ENCODE measurements around the gene CAV1. TPM values are rescaled to one million over a fixed set of nuclear protein-coding genes. Genes with fewer than 3 reads are reported as not detected.
A peak's percentile ranks its signal among the peaks of the same experiment; 100 is the strongest.

CAV1 gene
- total RNA-seq, 1 donor from 2014 or later, result 298 TPM

GRCh38 chr7:116503835-116504234 lies 21.0 kb upstream of the CAV1 start:
- DNase-seq (ENCODE audit: low spot score), result no peak

DNA sequence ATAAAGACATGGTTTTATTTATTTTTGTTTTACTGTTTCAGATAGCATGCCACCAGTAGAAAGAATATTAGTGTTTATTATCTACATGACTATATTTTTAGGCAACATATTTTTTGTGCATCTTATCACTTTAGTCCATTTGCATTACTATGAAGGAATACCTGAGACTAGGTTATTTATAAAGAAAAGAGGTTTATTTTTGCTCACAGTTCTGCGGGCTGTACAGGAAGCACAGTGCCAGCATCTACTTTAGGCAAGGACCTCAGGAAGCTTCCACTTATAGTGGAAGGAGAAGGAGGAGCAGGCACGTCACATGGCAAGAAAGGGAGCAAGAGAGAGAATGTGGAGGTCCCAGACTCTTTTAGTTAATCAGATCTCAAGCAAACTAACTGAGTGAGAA lies 19.6 kb upstream of the CAV1 start:
- DNase-seq (ENCODE audit: low spot score), result no peak

DNA sequence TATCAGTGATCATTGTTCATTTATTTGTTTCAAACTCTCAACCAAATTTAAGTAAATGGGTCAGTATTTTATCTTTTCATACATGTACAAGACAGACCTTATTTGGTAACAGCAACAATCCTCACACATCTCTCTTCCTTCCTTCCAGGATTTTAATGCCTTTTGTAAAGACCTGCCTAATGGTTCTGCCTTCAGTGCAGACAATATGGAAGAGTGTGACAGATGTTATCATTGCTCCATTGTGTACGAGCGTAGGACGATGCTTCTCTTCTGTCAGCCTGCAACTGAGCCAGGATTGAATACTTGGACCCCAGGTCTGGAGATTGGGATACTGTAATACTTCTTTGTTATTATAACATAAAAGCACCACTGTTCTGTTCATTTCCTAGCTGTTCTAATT lies 19.0 kb upstream of the CAV1 start:
- DNase-seq (ENCODE audit: low spot score), result no peak

- DNase-seq (ENCODE audit: low spot score), result no peak
Observed at GRCh38 chr7:116509982-116510579, 14.8 kb upstream of the CAV1 start.

- no peak for DNase-seq (ENCODE audit: low spot score)
Observed at GRCh38 chr7:116510795-116511194, 14.0 kb upstream of the CAV1 start.

DNA sequence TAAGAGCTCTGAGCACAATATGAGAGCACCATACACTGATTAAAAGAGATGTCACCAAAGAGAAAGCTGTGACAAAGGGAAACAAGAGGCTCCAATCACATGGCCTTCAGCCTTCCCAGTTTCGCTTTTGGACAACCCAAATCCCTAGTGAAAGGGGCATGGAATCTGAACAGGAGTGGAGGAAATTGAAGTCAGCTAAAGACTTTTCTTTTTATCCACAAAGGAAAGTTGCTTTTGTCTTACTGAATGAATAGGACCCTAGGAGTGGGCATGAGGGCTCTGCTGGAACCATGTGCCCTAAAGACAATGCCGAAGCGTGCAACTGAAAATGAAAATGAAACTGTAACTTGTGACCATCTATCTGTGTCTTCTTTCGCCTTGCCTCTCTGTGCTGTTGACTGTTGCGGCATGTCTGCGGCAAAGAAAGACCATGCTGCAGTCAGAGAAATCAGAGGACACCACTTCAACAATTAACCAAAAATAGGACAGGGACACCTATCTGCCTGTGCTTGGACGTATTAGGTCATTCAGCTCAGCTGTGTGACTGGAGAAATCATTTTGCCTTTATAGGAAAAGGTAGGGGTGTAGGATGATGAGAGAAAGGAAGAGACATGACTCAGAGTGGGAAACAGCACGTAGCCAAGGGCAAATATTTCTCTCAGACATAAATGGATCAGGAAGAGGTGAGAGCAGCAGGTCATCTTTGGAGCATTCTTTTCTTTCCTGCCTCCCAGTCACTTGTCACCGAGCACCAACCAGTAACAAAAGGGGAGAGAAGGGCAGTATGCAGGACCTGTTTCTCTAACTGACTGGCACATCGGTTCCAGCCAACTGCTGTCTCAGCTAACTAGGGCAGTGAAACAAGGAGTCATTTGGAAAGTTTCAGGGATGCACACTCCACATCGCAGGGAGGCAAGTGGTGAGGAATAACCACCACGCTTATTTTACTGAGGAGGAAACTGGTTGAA lies 13.0 kb upstream of the CAV1 start:
- DNase-seq (ENCODE audit: low spot score), result no peak

DNA sequence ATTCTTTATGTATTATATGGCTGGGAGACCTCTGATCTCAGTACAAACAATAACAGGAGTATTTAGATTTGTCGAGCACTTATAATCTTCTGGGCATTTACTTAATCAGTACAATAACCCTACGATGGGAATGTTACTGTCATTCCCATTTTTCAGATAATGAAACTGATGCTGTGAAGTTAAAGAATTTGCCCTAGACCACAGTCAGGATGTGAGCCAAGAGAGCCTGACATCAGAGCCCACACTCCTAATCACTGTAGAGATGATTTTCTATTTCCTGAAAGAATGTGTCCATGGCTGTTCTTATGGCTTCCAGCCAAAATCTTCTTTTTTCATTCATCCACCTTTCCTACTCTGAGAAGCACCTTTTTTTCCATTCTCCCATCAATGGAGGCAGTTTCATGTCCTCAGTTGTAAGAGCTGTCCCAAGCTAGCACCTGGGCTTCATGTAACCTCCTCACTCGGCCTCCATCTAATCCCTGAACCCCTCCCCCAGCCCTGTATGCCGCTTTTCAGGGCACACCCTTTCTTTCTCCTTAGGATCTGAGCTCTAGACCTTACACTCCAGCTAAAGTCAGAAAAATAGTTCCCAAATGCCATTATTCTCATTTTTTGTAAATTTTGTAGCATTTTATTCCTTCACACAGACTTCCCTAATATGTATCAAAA lies 12.2 kb upstream of the CAV1 start:
- no peak for DNase-seq (ENCODE audit: low spot score)

DNA sequence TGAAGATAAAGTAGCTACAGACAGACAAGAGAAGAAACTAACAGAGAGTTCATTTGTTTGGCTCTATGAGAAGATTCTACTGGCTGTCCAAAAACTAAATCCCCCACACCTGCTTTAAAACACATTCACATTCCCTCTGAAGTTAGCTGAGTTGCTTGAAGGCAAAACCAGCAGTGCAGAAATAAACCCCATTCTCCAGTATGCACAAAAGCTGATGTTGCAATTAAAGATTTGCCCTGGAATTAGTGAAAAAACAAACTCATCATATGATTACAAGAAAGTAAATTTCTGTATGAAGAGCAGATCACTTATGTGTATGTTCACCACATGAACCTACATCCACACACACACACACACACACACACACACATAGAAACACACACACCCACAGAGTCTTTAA lies 9.3 kb upstream of the CAV1 start:
- no peak for DNase-seq (ENCODE audit: low spot score)

DNA sequence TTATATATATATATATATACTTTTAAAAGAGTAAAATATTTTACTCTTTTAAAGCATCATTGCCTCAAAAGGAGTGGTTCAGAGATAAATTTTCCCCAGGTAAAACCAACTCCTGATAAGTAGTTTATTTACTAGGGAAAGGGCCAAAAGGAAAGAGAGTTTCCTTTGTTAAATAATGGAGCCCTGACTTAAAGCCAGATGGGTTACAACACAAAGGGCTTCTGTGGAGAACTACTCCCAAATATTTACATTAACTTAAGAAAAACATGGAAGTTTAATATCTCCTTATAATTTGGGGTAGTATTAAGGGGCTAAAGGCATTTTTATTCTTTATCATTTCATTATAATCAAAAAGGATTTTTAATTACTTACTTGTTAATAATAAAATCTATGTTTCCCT lies 8.5 kb upstream of the CAV1 start:
- no peak for DNase-seq (ENCODE audit: low spot score)

DNA sequence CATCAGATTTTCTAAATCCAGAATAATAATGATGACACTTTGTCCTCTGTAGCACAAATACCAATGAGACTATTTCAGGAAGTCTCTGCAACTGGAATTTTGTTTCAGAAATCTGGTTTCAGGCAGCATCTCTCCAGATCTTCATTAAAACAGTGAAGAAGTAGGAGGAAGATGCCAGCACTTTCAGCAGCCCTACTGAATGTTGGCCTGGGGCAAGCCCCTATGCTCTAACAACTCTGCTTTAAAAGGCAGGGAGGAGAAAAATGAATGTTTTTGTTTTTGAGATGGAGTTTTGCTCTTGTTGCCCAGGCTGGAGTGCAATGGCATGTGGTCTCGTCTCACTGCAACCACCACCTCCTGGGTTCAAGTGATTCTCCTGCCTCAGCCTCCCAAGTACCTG lies 7.2 kb upstream of the CAV1 start:
- no peak for DNase-seq (ENCODE audit: low spot score)

DNA sequence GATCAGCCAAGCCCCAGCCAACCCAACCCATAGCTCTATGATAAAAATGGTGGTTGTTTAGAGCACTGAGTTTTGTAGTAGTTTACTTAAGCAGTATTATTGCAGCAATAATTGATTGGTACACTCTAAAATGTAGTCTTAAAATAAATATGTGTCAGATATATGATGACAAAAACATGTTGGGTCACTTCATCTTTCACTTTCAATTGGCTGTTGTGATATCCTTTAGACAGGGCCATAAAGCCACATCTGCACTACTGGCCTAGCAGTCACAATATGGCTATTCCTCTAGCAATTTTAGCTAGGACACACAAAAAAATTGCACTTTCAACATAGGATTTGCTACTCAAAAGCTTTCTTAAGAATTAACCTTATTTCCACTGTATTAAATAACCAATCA lies 5.9 kb upstream of the CAV1 start:
- no peak for DNase-seq (ENCODE audit: low spot score)

DNA sequence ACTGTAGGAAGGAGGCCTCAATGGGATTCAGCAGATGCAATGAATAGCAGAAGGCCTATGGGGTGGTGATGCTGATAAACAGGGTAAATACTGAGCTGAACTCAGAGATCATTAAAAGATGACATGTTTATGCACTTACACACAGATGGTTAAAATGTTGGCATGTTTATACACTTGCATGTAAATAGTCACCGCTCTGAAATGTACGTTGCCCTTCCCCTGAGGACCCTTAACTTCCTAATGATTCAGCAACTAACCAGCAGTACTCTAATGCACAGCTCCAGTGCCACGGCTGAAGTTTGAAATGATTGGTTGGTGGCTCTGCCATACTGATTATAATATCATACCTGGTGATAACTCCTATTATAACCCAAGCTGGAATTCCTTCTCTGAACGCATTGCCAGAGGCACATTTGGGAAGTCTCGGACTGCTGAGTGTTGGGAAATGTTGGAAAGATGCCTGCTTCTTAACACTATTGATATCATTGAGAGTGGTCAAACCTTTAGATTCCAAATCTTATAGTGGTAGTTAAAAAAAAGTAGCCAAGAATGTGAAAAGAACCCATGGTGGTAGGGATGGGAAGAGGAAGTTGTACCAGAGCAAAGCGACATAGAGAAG lies 3.7 kb upstream of the CAV1 start:
- DNase-seq (ENCODE audit: low spot score), result no peak

DNA sequence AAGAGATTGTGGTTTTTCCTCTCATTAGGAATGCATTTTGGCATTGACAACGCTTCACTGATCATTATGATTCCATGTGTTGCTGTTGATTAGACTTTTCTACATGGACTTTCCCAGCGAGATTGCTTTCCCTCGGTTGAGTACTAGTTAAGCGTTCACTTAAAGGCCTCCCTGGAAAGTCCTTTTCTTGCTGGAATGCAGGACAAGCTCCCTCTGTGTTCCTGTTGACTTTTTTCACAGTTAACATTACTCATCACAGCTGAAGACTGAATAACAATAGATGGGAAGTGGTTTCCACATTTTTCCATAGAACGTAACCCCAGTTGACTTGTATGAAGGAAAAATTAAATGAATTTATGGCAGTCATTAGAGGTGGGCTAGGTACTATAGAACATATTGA lies 2.6 kb upstream of the CAV1 start:
- no peak for DNase-seq (ENCODE audit: low spot score)

DNA sequence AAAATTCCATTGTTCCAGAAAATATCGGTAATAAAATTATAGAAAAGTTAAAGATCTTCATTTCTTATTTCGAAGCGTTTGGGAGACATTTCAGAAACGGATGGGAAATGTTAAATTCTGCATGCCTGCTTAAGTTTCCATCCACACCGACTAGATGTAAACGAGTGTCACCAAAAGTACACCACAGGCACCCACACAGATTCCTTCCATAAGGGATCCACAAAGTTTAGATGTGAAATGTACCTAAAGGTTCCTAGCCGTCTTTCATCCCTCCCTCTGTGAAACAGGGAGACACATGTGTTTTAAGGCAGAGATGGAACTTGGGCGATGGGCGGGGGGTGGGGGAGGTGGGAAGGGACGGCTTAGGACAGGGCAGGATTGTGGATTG lies 621 bp upstream of the CAV1 start:
- no peak for DNase-seq (ENCODE audit: low spot score)

DNA sequence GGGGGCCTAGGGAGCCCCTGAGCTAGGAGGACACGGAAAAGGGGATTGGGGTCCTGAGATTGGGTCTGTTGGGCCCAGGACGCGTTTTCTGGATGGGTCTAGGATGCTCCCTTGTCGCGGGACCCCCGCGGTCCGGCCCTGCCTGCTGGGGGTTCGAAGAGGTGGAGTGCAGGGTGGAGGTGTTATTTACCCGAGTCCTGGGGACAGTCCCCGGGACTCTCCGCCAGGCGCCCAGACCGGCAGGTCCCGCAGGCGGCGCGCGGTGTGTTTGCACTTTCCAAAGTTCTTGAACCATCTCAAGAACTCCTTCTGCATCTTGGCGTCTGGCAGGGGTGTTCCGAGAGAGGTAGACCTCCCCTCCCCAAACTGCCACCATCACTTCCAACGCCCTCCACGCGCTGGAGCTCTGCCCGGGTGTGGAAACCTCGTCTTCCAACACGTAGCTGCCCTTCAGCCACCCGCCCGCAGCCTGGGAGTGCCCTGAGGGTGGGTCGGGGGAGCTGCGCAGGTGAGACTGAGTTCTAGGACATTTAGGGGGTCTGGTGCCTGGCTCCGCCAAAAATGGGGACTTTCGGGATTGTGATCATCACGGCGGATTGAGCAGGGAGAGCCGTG lies 569 bp downstream of the CAV1 start:
- peak; percentile 46 for DNase-seq (ENCODE audit: low spot score)

DNA sequence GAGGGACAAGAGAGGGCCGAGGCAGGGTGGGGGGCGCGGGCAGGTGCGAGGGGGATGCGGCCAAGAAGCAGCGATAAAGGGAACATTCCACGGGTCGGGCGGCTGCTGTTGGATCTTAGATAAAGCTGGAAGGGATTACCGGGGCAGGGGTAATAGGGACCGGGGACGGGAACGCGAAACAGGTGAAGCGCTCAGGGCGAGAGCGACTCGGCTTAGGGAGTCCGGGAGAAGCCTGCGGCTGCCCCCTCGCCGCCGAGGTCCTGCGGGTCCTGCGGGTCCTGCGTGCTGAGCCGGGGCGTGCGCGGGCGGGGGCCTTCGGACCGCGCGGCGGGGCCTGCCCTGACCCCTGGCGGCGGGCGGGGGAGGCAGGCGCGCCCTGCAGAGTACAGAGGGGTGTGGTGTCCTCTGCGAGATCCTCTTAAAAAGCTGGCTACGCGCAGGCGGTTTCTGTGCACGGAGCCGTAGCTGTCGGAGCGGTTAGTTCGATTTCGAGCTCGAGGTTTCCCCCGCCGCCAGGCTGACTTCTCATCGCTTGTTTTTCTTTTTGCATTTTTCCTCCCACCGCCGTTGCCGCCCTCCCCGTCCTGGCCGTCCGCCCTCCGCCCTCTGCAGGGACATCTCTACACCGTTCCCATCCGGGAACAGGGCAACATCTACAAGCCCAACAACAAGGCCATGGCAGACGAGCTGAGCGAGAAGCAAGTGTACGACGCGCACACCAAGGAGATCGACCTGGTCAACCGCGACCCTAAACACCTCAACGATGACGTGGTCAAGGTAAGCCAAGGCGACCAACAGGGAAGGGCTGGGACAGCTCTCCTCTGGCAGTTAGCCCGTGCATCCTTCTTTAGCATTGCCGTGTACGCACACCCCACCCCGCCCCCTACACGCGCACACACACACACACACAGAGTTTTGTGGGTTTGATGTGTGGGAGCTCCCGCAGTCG lies 1.4 kb downstream of the CAV1 start:
- DNase-seq (ENCODE audit: low spot score), result peak; percentile 90

DNA sequence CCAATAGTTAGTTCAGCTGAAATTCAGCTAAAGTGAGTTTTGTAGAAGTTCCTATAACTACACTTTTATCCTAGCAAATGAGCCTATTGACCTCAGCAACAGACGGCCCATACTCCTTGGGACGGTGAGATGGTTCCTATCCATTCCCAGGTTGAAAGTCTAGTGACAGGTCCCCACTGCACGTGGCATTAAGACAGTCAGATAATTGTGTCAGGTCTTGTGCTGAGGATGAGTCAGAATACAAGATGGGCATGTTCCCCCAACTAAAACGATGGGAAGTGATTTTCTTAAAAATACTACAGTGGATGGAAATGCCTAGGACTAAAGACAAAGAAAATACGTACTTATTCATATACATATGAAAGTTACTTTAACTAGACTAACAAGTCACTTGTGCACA lies 2.1 kb downstream of the CAV1 start:
- no peak for DNase-seq (ENCODE audit: low spot score)

DNA sequence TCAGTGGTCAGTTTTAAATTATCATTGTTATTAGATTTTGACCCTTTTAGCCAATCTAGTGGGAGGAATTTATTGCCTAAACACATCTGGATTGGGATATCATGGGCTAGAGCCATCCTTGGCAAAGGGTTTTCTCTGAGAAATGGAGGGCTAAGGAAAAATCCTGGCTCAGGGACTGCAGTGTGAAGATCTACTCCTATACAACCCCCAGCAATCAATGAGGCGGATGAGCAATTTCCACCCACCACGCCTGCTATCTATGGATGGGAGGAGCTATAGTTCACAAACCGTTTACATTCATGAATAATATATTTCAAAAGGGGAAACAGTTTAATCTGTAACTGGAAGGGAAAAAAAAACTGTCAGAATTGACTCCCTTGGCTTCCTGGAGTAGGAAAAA lies 2.7 kb downstream of the CAV1 start:
- peak; percentile 37 for DNase-seq (ENCODE audit: low spot score)

DNA sequence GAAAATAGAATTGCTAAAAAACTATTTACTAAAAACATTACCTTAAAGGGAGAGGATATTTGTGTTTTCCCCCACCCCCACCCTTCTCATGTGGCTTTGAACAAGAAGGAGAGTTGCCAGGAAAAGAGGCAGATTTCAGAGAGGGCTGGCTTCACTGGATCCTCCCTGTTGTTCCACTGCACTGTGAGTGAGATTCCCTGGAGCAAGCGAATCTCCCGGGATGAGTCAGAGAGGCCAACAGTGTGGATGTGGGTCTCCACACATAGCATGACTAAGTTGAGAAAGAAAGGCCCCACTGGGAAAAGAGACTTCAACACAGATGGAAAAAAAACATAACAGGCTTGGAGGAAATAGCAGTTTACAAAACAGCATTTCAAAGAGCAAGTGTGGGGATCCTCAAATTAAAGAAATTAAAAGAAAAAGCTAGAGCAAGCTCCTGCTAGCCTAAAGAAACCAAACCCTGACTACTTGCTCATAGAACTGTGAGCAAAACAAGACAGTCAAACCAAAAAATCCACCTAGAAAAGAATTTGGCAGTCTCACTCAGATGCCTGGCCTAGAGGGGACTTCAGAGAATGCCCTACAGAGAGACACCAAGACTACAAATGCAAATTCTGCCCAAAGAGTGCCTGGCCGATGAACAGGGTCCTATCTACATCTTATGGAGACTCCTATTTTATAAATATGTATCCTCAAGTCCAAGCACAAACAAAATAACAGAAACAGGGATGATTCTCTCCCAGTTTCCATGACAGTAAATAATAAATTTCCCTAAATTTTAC lies 3.4 kb downstream of the CAV1 start:
- peak; percentile 96 for DNase-seq (ENCODE audit: low spot score)

DNA sequence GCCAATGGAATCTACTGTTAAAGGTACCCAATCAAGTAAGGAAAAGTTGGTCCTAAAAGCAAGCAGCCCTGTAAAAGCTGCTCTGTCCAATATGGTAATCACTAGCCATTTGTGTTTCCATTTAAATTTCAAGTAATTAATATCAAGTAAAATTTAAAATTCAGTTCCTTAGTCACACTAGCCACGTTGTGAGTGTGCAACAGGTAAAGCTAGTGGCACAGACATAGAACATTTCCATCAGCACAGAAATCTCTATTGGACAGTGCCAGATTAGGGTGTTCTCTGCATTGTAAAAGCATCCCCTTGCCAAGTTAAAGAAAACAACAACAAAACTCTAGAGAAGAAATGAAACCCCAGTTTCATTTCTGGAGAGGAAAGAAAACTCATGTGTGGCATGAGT lies 4.4 kb downstream of the CAV1 start:
- no peak for DNase-seq (ENCODE audit: low spot score)

Measured in umbilical cord (tissue), 2 donors.